Sciatic nerve (tissue), 2 donors: ENCODE measurements around the gene CCL26. TPM values are rescaled to one million over a fixed set of nuclear protein-coding genes. Genes with fewer than 3 reads are reported as not detected.
"Not testable (repeated sequence)": the region's sequence is repeated elsewhere in the genome, so short reads cannot be mapped to it uniquely, and the experiment has no call there.

ENCODE experiments used
- ATAC-seq: fragments of 200-7000 bp; cut with Tn5 transposase; one replicate; pipeline ENCODE4 v1.9.1; 2020; ENCODE audit warnings: mild to moderate bottlenecking, moderate library complexity
- DNase-seq: peaks from one replicate; pipeline ENCODE4 v3.0.0-alpha.2; 2020; ENCODE audit warnings: low spot score
- intact Hi-C: fragments of 100-400 bp; cut with DNase I; formaldehyde crosslinking; loops from one replicate; pipeline ENCODE4 v1.14.2; 2022
- total RNA-seq: library from RNA; stranded (reverse); fragmentation: NEBNext Ultra II Directional; extraction: Animal tissue kit (Norgen Biotek cat#: 25700); gene quantifications from one replicate; pipeline ENCODE4 v1.2.1, GENCODE V29; 2021
- donor health status: DM: no; HTN: no; CAD: no.
- donor health status: DM: no; HTN: no; CAD: no.

CCL26 gene
- total RNA-seq, 1 donor from 2014 or later, result 4.3 TPM

- ATAC-seq, result no peak
- DNase-seq, result no peak
- intact Hi-C loops, result no loop called here
Observed at GRCh38 chr7:75796420-75796819, 24.4 kb upstream of the CCL26 start.

GRCh38 chr7:75795831-75796285 lies 23.8 kb upstream of the CCL26 start:
- ATAC-seq (peak; percentile 93), DNase-seq (peak; percentile 73)
- intact Hi-C loops, result no loop called here

GRCh38 chr7:75793676-75794075 lies 21.7 kb upstream of the CCL26 start:
- no peak for ATAC-seq
- no peak for DNase-seq
- intact Hi-C loops, result no loop called here

- intact Hi-C loops, ATAC-seq, DNase-seq: not testable (repeated sequence)
Observed at GRCh38 chr7:75792567-75792966, 20.6 kb upstream of the CCL26 start.

- DNase-seq (no peak), ATAC-seq (peak; percentile 40)
- intact Hi-C loops, result no loop called here
Observed at GRCh38 chr7:75789361-75789924, 17.4 kb upstream of the CCL26 start.

GRCh38 chr7:75788154-75788847 lies 16.3 kb upstream of the CCL26 start:
- DNase-seq, intact Hi-C loops, ATAC-seq: not testable (repeated sequence)

- intact Hi-C loops, ATAC-seq, DNase-seq: not testable (repeated sequence)
Observed at GRCh38 chr7:75783058-75783457, 11.0 kb upstream of the CCL26 start.

- intact Hi-C loops, DNase-seq, ATAC-seq: not testable (repeated sequence)
Observed at GRCh38 chr7:75780647-75781273, 8.7 kb upstream of the CCL26 start.

GRCh38 chr7:75779516-75779915 lies 7.5 kb upstream of the CCL26 start:
- ATAC-seq, intact Hi-C loops, DNase-seq: not testable (repeated sequence)

- DNase-seq, ATAC-seq, intact Hi-C loops: not testable (repeated sequence)
Observed at GRCh38 chr7:75779035-75779434, 7.0 kb upstream of the CCL26 start.

- ATAC-seq, result no peak
Observed at GRCh38 chr7:75776295-75776971, 4.4 kb upstream of the CCL26 start.

GRCh38 chr7:75773958-75774357 lies 1.9 kb upstream of the CCL26 start:
- DNase-seq, ATAC-seq, intact Hi-C loops: not testable (repeated sequence)

More at GRCh38 chr7:75776295-75776971, 4.4 kb upstream of the CCL26 start:
- intact Hi-C loops, result no loop called here
- DNase-seq, result no peak

GRCh38 chr7:75771224-75771623 lies 787 bp downstream of the CCL26 start:
- intact Hi-C loops, result no loop called here
- ATAC-seq, result no peak
- DNase-seq, result no peak

- DNase-seq, result no peak
- peak; percentile 79 for ATAC-seq
- intact Hi-C loops, result no loop called here
Observed at GRCh38 chr7:75762350-75762917, 9.6 kb downstream of the CCL26 start.

GRCh38 chr7:75761801-75762200 lies 10.2 kb downstream of the CCL26 start:
- ATAC-seq, intact Hi-C loops, DNase-seq: not testable (repeated sequence)

GRCh38 chr7:75758491-75758890 lies 13.5 kb downstream of the CCL26 start:
- no peak for ATAC-seq
- DNase-seq, result no peak
- intact Hi-C loops, result no loop called here

GRCh38 chr7:75757860-75758259 lies 14.2 kb downstream of the CCL26 start:
- ATAC-seq (no peak), DNase-seq (no peak)
- intact Hi-C loops, result no loop called here

GRCh38 chr7:75756991-75757676 lies 14.9 kb downstream of the CCL26 start:
- DNase-seq, result no peak
- ATAC-seq, result no peak
- intact Hi-C loops, result no loop called here
